RWPE2 (cell line): Measurements from ENCODE around the gene ZNF835.

ENCODE experiments used
- ATAC-seq: fragments of 200-7000 bp; cut with Tn5 transposase; 3 replicates; pipeline ENCODE4 v1.9.1; 2021; ENCODE audit warnings: low read depth
- DNase-seq: peaks from one replicate; pipeline ENCODE4 v3.0.0-alpha.2; 2020; ENCODE audit warnings: low spot score
- H3K27ac ChIP-seq: fragments of 450-650 bp; 2 replicates; pipeline ENCODE4 v1.5.1; 2017; ENCODE audit warnings: mild to moderate bottlenecking; ENCODE audit not compliant: poor library complexity, severe bottlenecking
- H3K27me3 ChIP-seq: fragments of 250-450 bp; sonication (Bioruptor Pico); 2 replicates; pipeline ENCODE4 v1.5.1; 2021; ENCODE audit warnings: mild to moderate bottlenecking, moderate library complexity; ENCODE audit not compliant: insufficient read depth, poor library complexity, severe bottlenecking
- H3K36me3 ChIP-seq: fragments of 250-450 bp; sonication (Bioruptor Pico); 2 replicates; pipeline ENCODE4 v1.5.1; 2020; ENCODE audit warnings: low read depth, mild to moderate bottlenecking, moderate library complexity
- H3K4me1 ChIP-seq: fragments of 250-450 bp; sonication (Bioruptor Pico); 2 replicates; pipeline ENCODE4 v1.5.1; 2021; ENCODE audit warnings: mild to moderate bottlenecking, moderate library complexity; ENCODE audit not compliant: insufficient read depth, poor library complexity, severe bottlenecking
- H3K4me3 ChIP-seq: fragments of 250-450 bp; sonication (Bioruptor Pico); 2 replicates; pipeline ENCODE4 v1.5.1; 2021; ENCODE audit warnings: mild to moderate bottlenecking, moderate library complexity; ENCODE audit not compliant: severe bottlenecking
- H3K9me3 ChIP-seq: fragments of 250-450 bp; sonication (Bioruptor Pico); 2 replicates; pipeline ENCODE4 v1.5.1; 2021; ENCODE audit warnings: mild to moderate bottlenecking, moderate library complexity; ENCODE audit not compliant: severe bottlenecking
- CTCF ChIP-seq: fragments of 450-650 bp; IDR thresholded peaks from one replicate; pipeline ENCODE4 v1.5.1; 2017; ENCODE audit warnings: mild to moderate bottlenecking, moderate library complexity; ENCODE audit not compliant: poor library complexity, severe bottlenecking

The ZNF835 gene

DNA sequence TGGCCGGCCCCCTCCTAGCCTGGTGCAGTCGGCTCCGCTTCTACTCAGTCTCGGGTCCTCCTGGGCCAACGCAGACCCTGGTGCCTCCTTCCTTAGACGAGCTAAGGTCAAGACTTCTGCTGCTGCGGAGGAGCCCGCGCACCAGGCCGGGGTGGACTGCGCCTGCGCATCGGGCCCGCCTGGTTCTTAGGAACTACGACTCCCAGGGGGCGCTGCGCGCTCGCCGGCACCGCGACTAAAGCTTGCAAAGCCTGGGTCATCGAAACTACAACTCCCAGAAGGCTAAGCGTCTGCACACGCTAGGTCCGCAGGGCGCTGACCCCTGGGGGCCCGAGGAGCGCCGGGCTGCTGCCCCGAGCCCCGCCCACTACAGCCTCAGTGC, at the start of gene ZNF835:
Gene ZNF835, minus strand, starts transcription at position 145 of the 382 bp plus-strand sequence. CDS start 6,559 bp downstream, outside the sequence.
- no peaks in the 10 kb centered on the region for H3K4me1 ChIP-seq
- peak; percentile 90 for ATAC-seq
- peak within 1 kb of the TSS; percentile 31 for H3K4me3 ChIP-seq
- H3K27me3 ChIP-seq = no peaks in the 10 kb centered on the region
- TF ChIP-seq CTCF = no peak
- DNase-seq = no peak
- H3K9me3 ChIP-seq = no peaks in the 10 kb centered on the region
- H3K36me3 ChIP-seq = no peaks in the 10 kb centered on the region
- H3K27ac ChIP-seq = no peak within 1 kb of the TSS

GRCh38 chr19:56720281-56720680, 48.7 kb upstream of the ZNF835 start:
- no peak for ATAC-seq

DNA sequence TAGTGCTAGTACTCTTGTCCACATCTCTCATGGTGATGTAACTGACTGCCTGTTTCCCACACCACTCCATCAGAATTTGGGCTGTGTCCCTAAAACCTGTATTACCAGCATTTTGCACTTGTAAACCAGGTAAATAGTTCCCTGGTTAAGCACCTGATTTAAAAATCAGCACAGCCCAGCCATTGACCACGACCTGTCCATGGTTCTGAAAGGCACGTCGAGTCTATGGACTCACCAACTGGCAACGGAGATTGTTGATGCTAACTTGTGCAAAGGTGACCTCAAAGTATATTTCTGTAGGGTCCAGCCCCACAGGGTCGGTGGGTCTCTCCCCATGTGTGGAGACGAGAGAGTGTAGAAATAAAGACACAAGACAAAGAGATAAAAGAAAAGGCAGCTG, 46.7 kb upstream of the ZNF835 start:
- H3K9me3 ChIP-seq = peaks cover 2% of the 10 kb centered on the region
- no peak for ATAC-seq
- DNase-seq = no peak
- H3K36me3 ChIP-seq = no peaks in the 10 kb centered on the region
- no peak for TF ChIP-seq CTCF
- no peaks in the 10 kb centered on the region for H3K27me3 ChIP-seq
- no peaks in the 10 kb centered on the region for H3K4me1 ChIP-seq
- no peak overlapping the region for H3K27ac ChIP-seq
- no peak overlapping the region for H3K4me3 ChIP-seq

More at GRCh38 chr19:56720281-56720680, 48.7 kb upstream of the ZNF835 start:
- H3K4me1 ChIP-seq = no peaks in the 10 kb centered on the region
- no peak overlapping the region for H3K27ac ChIP-seq
- DNase-seq = no peak
- H3K36me3 ChIP-seq = no peaks in the 10 kb centered on the region
- H3K4me3 ChIP-seq = no peak overlapping the region
- no peaks in the 10 kb centered on the region for H3K27me3 ChIP-seq
- peaks cover 2% of the 10 kb centered on the region for H3K9me3 ChIP-seq
- TF ChIP-seq CTCF = no peak

- Histone ChIP-seq H3K4me3 (no peak overlapping the region), H3K9me3 (no peaks in the 10 kb centered on the region), H3K27ac (no peak overlapping the region), H3K4me1 (no peaks in the 10 kb centered on the region), H3K27me3 (no peaks in the 10 kb centered on the region), H3K36me3 (no peaks in the 10 kb centered on the region)
- DNase-seq = no peak
- ATAC-seq = no peak
- no peak for TF ChIP-seq CTCF
Measured at GRCh38 chr19:56712611-56713276, 41.2 kb upstream of the ZNF835 start.

- Histone ChIP-seq H3K4me1 (no peaks in the 10 kb centered on the region), H3K27ac (no peak overlapping the region), H3K27me3 (no peaks in the 10 kb centered on the region), H3K36me3 (no peaks in the 10 kb centered on the region), H3K9me3 (no peaks in the 10 kb centered on the region), H3K4me3 (no peak overlapping the region)
- DNase-seq (no peak), ATAC-seq (no peak)
- TF ChIP-seq CTCF = no peak
Measured at GRCh38 chr19:56710437-56710836, 38.9 kb upstream of the ZNF835 start.
